Fibroblast of peridontal ligament (primary cell): ENCODE measurements around the gene COQ7.

Experiments used
- DNase-seq: peaks from one replicate; pipeline ENCODE4 v3.0.0-alpha.2; 2010; ENCODE audit errors: extremely low read depth

Gene COQ7

DNA sequence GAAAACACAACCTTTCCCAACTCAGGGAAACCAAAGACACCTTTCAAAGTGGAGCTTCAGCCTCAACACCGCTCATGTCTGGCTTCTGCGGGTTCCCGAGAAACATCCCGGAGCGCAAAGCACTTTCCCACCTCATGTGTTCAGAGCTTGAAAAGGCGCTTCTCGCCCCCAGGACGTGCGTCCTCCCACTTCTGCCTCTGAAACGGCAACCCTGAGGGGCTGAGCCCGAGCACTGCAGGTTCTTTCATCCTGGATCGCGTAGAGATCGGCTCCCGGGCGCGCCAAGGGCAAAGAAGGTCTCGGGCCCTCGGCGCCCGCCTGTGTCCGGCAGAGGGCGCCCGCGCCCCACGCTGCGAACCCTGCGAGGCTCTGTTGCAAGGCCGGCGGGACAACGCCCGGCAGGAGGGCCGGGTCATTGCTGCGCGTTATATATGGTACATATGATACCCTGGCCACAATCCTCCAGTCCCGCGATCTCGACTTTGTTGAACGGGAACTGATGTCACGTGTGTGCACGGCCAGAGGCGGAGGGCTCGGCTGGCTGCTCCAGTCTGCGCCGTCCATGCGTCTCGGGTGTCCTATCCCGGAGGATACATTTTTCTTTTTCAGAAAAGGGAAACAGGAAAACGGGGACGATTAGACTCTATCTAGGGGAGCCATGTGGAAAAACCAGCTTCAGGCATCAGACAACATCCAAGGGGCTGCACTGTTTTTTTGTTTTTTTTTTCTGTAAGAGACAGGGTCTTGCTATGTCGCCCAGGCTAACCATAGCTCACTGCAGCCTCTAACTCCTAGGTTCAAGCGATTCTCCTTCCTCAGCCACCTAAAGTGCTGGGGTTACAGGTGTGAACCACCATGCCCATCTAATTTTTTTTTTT, 19.1 kb downstream of the COQ7 start:
- DNase-seq, result peak; percentile 91

DNA sequence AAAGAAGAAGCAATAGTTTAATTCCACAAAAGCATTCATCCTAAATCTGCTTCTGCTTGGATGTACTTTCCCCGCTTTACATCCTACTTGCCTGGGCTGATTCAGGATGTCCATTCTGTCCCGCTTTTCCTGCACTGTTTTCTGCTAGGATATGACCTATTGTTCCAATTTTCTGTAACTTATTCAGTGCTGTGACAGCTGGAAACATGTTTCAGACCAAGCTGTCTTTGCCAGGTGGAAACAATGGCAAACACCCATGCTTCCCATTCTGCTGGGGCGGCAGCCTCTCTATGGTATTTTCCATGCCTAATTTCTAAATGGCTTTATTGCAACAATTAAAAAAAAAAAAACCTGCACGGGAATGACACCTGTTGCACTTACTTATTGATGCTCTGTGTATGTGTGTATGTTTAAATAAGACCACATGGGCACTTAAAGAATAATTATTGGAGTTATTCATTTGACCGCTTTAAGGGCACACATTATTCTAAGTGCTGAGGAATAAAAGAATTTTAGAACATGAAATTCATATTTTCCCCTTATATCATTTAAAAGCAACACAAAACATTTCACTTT, 21.0 kb downstream of the COQ7 start:
- no peak for DNase-seq

DNA sequence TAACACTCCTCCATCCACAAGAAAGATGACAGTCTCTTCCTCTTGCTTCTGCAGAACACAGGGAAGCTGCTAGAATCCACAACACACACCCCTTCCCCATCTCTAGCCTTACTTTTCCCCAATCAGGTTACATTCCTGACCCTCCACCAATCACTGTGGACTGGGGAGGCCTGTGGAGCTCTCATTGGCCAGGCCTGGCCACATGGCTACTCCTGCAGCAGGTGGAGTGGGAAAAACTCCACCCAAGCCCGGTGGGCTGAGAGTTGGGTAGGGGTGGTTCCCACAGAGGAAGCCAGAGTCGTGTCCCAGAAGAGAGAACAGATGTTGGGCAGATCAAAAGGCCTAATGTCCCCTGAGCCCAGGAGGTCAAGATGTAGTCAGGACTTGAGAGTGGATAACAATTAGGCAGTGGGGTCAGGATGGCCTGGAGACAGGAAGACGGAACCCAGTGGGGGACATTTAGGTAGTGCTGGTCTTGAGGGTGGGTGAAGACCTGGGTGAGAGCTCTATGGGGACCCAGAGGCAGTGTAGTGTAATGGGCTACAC, 22.1 kb downstream of the COQ7 start:
- no peak for DNase-seq

- no peak for DNase-seq
Measured at GRCh38 chr16:19090916-19091315, 23.5 kb downstream of the COQ7 start.

DNA sequence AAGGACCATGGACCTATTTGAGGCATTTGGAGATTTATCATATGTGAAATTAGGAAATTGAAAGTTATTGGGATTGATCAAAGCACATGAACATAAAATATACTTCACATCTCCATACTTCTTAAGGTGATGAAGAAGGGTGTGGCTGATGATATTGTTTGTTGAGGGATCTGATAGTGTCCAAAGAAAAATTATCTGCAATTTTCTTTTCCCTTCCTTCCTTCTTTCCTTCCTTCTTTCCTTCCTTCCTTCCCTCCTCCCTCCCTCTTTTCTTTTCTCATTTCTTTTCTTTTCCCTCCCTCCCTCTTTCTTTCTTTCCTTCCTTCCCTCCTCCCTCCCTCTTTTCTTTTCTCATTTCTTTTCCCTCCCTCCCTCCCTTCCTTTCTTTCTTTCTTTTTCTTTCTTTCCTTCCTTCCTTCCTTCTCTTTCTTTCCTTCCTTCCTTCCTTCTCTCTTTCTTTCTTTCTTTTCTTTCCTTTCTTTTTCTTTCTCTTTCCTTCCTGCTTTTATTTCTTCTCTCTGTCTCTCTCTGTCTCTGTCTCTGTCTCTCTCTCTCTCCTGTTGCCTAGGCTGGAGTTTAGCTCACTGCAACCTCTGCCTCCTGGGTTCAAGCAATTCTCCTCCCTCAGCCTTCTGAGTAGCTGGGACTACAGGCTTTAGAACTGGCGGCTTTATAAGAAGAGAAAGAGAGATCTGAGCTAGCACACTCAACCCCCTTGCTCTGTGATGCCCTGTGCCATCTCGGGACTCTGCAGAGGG, 25.4 kb downstream of the COQ7 start:
- DNase-seq, result no peak

DNA sequence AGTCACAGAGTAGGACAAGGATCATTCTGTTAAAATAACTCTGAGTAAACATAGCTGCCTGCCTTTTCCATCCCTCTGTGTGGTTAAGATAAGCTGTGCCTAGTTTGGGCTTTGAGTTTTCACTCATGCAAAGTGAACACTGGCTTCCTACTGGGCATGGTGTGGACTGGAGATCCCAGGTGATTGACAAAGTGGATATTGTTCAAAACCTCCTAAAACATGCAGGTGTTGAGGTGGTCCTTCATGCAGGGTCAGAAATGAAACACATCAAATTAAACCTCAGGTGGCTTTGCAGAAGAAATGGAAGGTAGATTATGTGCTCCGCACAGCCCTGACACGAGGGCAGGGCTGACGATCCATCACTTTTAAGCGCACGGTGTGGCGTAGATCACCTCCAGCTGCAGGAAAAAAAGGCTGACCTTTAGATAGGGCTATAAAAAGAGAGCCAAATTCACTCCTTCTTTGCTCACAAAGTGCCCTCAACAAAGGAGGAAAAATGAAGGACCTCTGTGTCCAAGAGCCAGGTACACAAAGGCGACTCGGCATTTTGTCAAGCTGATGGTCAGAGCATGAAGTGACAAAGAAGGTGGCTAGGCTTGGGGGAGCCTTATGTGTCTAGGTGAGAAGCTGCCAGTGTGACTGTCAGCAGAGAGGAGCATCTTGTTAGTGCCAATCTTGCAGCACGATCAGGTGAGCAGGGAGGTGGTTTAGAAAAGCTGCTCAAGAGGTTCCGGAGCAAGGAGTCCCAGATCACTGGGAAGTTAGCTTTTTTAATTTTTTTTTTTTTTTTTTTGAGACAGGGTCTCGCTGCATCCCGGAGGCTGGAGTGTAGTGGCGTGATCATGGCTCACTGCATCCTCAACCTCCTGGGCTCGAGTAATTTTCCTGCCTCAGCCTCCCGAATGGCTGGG, 26.5 kb downstream of the COQ7 start:
- no peak for DNase-seq

GRCh38 chr16:19094542-19095365, 27.3 kb downstream of the COQ7 start:
- DNase-seq, result no peak

DNA sequence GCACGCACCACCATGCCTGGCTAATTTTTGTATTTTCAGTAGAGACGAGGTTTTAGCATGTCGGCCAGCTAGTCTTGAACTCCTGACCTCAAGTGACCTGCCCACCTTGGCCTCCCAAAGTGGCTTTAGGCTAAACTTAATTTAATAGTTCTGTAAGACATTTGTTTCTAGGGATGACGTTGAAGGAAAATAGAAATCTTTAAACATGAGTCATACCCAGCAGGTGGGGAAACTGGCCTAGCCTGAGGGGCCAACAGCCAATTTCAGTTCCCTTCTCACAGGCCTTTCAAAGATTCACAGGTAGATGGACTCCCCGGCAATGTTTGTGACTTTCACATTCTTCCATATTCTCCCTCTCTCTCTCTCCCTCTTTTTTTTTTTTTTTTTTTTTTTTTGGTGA, 28.2 kb downstream of the COQ7 start:
- no peak for DNase-seq

GRCh38 chr16:19098173-19098572, 30.8 kb downstream of the COQ7 start:
- DNase-seq, result no peak

DNA sequence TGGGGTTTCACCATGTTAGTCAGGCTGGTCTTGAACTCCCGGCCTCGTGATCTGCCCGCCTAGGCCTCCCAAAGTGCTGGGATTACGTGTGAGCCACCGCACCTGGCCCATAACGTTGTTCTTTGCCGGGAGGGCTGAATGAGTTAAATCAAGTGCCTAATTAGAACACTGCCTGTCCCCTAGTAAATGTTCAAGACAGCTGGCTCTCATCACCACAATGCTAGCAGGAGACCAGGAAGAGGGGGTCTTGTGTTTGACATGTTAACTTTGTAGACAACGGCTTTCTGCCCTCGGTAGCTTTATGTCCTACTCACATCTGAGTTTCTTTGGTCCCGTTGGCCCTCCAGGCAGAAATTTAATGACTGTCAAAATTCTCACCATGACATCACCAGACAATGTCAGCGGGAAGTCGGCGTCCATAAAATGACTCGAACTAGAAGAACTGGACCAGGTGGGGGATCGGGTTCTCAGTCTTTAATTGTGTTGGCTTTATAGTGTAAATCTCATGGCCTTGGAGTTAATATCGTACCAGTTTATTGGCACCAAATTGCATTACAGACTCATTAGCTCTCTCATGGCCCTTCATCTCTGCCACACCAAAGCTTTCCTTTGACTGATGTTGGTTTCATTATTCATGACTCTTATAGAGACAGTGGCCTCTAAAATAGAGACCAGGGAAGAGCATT, 34.9 kb downstream of the COQ7 start:
- DNase-seq, result no peak

DNA sequence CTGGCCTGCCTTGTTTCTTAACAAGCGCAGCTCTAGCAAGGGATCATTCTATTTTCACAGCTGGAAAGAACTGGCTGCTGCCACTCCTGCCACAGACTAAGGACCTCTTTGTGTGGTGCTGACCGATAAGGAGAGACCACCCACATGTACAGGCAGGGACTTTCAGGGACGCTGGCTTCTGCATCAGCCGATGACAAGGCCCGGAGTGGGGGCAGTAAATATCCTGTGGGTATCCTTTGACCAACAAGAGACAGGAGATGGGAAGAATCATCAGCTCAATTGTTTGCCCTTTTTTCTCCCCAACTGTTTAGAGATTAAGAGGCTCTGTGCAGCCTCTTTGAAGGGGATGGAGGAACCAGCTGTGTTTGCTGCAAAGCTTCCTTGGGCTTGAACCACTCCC, 37.2 kb downstream of the COQ7 start:
- no peak for DNase-seq

DNA sequence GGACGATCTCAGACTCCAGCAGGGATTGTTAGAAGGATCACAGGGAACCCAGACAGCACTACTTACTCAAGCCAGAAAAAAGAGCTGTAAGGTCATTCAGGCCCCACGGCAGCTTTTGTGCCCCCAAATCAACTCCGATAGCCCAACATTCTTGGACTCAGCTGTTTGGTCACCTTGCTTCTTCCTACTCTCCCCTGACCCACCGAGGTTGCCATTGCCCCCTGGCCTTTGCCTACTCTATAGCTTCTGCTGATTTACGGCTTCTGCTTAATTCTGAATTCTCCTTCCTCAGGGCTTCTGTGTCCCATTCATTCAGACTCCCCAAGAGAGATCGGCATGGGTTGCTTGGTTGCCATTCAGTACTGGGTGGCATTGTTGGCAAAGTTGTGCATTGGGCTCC, 37.7 kb downstream of the COQ7 start:
- no peak for DNase-seq

- peak; percentile 31 for DNase-seq
Measured at GRCh38 chr16:19105891-19106624, 38.6 kb downstream of the COQ7 start.

- no peak for DNase-seq
Measured at GRCh38 chr16:19106625-19107020, 39.2 kb downstream of the COQ7 start.

DNA sequence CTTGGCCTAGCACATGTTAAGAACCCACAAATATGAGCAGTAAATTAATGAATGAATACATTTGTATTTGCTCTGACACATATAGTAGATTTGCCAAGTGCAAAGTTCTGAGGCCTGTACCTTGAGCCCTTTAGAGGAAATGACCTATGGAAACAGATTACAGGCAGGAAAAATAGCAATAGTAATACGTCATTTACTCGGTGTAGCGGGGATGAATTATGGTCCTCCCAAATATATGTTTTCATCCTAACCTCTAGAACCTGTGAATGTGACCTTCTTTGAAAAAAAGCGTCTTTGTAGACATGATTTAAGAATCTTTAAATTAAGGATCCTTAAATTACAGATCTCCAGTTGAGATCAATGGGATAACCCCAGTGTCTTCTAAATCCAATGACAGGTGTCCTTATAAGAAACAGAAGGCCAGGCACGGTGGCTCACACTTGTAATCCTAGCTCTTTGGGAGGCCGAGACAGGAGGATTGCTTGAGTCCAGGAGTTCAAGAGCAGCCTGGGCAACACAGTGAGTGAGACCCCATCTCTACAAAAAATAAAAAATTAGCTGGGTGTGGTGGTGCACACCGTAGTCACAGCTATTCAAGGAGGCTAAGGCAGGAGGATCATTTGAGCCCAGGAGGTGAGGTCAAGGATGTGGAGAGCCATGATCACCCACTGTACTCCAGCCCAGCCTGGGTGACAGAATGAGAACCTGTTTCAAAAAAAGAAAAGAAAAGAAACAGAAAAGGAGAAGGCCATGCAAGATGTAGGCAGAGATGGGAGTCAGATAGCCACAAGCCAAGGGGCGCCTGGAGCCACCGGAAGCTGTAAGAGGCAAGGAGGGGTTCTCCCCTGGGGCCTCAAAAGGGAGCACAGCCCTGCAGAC, 41.2 kb downstream of the COQ7 start:
- DNase-seq, result no peak

- no peak for DNase-seq
Measured at GRCh38 chr16:19109288-19109664, 41.9 kb downstream of the COQ7 start.

DNA sequence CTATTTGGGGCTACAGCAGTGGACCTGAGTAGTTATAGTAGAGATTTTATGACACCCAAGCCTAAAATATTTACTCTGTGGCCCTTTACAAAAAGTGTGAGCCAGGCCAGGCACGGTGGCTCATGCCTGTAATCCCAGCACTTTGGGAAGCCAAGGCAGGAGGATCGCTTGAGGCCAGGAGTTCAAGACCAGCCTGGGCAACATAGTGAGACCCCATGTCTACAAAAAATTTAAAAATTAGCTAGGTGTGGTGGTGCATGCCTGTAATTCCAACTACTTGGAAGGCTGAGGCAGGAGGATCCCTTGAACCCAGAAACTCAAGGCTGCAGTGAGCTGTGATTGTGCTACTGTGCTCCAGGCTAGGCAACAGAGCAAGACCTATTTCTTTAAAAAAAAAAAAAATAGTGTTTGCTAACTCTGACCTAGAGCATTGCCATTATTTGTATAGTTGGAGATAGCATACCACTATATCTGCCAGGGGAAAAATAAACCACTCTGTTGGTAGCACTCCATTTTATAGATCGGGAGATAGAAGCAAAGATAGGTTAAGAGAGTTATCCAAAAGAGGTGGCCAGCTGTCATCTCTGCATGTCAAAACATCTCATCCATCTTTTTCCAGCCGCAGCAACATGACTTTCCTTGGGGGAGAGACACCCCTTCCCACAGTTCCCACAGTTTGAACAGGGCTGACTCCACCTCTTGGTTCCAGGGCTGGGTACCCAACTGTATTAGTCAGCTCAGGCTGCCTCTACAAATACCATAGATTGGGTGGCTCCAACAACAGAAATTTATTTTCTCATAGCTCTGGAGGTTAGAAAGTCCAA, 43.3 kb downstream of the COQ7 start:
- DNase-seq, result no peak

GRCh38 chr16:19112099-19112407, 44.6 kb downstream of the COQ7 start:
- no peak for DNase-seq
